ENCODE measurements around the gene UTP3.

UTP3 gene

DNA sequence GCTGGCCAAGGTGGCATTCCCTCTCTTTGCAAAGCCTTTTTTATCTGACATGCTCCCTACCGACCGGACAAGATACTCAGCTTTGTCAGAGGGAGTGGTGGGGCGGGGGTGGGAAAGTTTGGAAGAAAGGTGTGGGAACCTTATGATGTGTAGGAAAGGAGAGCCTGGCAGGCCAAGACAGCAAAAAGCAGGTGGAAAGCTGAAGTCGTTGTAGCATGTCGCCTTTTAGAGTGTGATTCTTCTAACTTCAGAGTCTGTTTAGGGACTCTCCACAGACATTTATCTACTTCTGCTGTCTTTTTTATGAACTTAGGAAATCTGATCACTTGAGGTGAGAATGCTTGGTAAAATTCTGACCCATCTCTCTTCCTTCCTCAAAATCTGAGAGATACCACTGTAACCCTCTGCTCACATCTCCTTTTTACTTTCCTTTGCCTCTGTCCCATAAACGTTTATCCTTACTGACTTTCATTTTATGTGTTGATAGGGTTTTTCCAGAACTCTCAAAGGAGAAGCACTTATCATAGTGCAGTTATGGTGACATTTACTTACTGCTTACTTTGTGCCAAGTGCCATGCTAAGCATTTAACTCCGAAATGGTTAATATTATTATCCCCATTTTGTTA is 25.2 kb downstream of the UTP3 start:
- ChIA-PET POLR2A (no interaction called here), CTCF (interaction anchor here (0.6 to 0.7 kb wide), 2 partner anchors 13 to 30 kb away, joined by 3 read pairs; no protein-coding TSS in a partner anchor)
- TF ChIP-seq, protein P1, sequence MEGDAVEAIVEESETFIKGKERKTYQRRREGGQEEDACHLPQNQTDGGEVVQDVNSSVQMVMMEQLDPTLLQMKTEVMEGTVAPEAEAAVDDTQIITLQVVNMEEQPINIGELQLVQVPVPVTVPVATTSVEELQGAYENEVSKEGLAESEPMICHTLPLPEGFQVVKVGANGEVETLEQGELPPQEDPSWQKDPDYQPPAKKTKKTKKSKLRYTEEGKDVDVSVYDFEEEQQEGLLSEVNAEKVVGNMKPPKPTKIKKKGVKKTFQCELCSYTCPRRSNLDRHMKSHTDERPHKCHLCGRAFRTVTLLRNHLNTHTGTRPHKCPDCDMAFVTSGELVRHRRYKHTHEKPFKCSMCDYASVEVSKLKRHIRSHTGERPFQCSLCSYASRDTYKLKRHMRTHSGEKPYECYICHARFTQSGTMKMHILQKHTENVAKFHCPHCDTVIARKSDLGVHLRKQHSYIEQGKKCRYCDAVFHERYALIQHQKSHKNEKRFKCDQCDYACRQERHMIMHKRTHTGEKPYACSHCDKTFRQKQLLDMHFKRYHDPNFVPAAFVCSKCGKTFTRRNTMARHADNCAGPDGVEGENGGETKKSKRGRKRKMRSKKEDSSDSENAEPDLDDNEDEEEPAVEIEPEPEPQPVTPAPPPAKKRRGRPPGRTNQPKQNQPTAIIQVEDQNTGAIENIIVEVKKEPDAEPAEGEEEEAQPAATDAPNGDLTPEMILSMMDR (IDR thresholded peaks at IDR 0.05; ENCODE audit: insufficient read depth, low read length, missing control alignments) = no peak
- H3K4me3 ChIP-seq (ENCODE audit: low read depth, low read length) = no peak overlapping the region
- DNase-seq (ENCODE audit: low read depth, low spot score) = no peak

DNA sequence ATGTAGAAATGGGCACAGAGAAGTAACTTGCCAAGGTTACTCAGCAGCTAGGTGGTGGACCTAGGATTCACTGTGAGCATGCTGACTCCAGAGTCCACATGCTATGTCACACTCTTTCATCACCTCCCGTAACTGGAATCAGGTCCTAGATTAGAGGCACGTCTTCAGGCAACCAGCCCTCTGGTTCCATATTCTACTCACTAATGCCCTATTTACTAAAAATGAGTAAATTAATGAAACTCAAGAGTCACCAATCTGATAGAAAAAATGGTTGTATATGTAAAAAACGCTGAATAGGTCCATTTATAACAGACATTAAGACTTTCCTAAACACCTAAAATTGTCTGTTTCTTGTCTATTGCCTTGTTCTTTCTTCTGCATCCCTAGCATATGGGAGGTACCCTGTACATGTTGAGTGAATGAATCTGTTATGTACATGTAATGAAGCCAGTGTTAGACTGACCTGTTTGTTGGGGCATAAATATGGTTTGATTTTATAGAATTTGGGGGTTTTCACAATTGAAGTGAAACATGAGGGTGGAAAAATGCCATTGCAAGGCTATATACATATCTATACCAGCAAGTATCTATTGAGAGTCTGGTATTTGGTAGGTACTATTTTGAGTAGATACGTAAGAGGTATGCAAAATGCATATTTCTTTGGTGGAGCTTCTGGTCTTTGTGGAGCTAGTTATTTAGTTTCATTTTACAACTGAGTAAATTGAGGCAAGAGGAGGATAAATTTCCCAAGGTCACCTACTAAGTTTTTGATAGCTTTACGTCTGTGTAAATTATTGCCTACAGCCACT is 26.0 kb downstream of the UTP3 start:
- CTCF ChIA-PET = no interaction called here
- H3K4me3 ChIP-seq (ENCODE audit: low read depth, low read length) = no peak overlapping the region
- no peak for DNase-seq (ENCODE audit: low read depth, low spot score)
- TF ChIP-seq, protein P1 (IDR thresholded peaks at IDR 0.05; ENCODE audit: insufficient read depth, low read length, missing control alignments) = no peak
- POLR2A ChIA-PET = interaction anchor here (1.4 kb wide), 1 partner anchor 10 kb away, joined by 6 read pairs; no protein-coding TSS in a partner anchor

DNA sequence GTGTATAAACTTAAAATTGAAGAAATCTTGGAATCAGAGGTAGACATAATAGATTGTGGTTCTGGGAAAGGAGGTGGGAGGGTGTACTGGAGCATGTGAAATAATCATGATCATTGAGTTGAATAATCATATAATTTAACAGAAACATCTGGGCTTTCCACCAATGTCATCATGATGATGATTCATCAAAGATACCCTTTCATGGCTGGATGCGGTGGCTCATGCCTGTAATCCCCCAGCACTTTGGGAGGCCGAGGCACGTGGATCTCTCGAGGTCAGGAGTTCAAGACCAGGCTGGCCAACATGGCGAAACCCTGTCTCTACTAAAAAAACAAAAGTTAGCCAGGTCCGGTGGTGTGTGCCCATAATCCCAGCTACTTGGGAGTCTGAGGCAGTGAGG is 26.8 kb downstream of the UTP3 start:
- CTCF ChIA-PET = interaction anchor here (1.6 kb wide), 1 partner anchor 28 kb away, joined by 3 read pairs; no protein-coding TSS in a partner anchor
- POLR2A ChIA-PET = interaction anchor here (1.4 kb wide), 1 partner anchor 10 kb away, joined by 6 read pairs; no protein-coding TSS in a partner anchor
- no peak for DNase-seq (ENCODE audit: low read depth, low spot score)
- H3K4me3 ChIP-seq (ENCODE audit: low read depth, low read length) = no peak overlapping the region
- TF ChIP-seq, protein P1 (IDR thresholded peaks at IDR 0.05; ENCODE audit: insufficient read depth, low read length, missing control alignments) = no peak

DNA sequence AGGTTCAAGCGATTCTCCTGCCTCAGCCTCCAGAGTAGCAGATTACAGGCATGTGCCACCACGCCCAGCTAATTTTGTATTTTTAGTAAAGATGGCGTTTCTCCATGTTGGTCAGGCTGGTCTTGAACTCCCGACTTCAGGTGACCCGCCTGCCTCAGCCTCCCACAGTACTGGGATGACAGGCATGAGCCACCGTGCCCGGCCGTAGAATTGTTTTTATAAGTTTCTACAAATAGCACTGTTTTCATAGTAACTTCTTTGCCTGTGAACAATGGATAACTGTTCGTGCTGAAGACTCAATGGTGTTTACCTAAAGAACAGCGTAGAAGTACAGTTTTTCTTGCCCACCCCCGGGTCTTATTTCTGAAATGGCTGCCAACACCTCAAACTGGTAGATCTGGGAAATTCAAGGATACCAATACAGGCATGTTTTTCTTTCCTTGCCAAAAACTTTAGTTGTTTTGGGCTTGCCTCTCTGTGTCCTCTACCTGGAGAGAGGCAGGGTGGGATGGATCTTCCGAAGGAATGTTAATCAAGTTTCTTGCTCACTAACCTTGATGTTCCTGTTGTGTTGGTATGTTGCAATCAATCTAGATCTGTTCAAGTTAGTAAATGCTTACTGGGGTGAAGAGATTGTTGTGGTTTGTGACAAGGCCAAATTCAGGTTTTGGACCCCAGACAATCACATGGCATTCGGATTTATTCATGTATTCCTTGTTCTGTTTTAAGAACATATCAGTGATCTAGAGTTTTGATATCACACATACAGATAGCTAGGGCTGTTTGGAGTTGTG is 30.7 kb downstream of the UTP3 start:
- POLR2A ChIA-PET = interaction anchor here (1.2 kb wide), 1 partner anchor 14 kb away, joined by 3 read pairs; no protein-coding TSS in a partner anchor
- DNase-seq (ENCODE audit: low read depth, low spot score) = no peak
- CTCF ChIA-PET = interaction anchor here (0.9 to 1.2 kb wide), 2 partner anchors 12 to 15 kb away, joined by 3 read pairs; no protein-coding TSS in a partner anchor
- no peak overlapping the region for H3K4me3 ChIP-seq (ENCODE audit: low read depth, low read length)
- TF ChIP-seq, protein P1 (IDR thresholded peaks at IDR 0.05; ENCODE audit: insufficient read depth, low read length, missing control alignments) = no peak

DNA sequence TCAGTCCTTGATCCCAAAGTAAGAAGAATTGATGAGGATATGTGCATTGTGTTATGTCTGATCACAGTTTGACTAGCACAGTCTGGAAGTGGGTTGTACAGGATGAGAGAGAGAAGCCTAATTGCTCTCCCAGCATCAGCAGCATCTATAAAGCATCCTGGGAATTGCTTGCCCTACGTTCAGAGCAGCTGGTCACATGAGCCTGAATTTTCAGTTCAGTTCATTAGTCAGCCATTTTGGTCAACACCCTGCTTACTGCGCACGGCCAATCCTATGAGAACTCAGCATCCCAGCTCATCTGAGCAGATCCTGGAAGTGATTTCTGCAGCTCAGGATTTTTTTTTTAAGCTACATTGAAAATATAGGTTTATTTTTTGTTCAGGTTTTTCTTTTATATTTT is 33.4 kb downstream of the UTP3 start, which contains the start of gene RUFY3:
Gene RUFY3 (plus strand): TSS at position 218 of the 400 bp plus-strand sequence. CDS start 610 bp downstream, outside the sequence.
- DNase-seq (ENCODE audit: low read depth, low spot score) = peak; percentile 84
- ChIA-PET CTCF (interaction anchor here (1.4 to 1.5 kb wide), 2 partner anchors 18 to 33 kb away, joined by 4 to 6 read pairs; partner anchors contain the start of gene UTP3), POLR2A (interaction anchor here (0.8 kb wide), 1 partner anchor 13 kb away, joined by 3 read pairs; no protein-coding TSS in a partner anchor)
- TF ChIP-seq, protein P1 (IDR thresholded peaks at IDR 0.05; ENCODE audit: insufficient read depth, low read length, missing control alignments) = no peak
- peak within 1 kb of the TSS; percentile 70 for H3K4me3 ChIP-seq (ENCODE audit: low read depth, low read length)
